ENCODE data around the gene FAM149A. TPM values are rescaled to one million over a fixed set of nuclear protein-coding genes. Genes with fewer than 3 reads are reported as not detected.

Gene FAM149A
- polyA plus RNA-seq, 2 of the 4 experiments (the other 2 are of a cell fraction), result 1.8 to 3.0 TPM

DNA sequence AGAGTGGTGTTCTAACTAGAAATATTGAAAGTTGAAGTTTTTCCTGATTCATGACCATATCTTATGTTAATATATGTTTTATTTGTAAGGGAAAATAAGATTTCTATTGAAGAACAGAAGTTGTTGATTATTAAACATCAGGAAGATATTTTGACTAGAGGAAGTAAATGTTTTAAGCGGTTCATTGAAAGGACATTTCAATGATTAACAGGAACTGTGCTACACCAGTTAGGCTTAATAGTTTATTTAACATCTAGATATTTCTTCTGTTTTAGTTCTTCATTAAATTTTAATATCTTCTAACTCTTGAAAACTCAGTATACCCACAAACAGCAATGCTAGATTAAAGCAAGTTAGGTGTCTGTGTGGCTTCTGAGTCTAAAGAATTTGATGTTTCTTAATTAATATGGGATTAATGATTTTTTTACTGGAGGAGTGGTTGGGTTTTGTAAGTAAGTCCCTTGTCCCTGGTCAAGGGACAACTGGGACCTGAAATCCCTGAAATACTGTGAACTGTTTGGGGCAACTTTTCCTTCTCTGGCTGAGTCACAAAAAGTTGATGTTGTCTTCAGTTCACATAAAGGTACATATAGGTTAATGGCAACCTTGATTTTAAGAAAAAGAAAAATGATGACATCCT lies 44.0 kb downstream of the FAM149A start:
- Histone ChIP-seq H3K4me3 (no peak overlapping the region), H3K4me1 (peaks cover 11% of the 10 kb centered on the region; the same call in 2 of the 3 replicates), H3K4me2 (peak overlapping the region; percentile 37), H3K27ac (peak overlapping the region; percentile 25 to 52; a peak in 2 of 6 replicates), H3K9me3 (no peaks in the 10 kb centered on the region)
- 8% methylated on average over 1 of the region's 1 CpG for WGBS (ENCODE audit: missing lambda C conversion rate)
- TF ChIP-seq CHD4 (IDR thresholded peaks at IDR 0.05; ENCODE audit: borderline replicate concordance), result no peak
- ChIA-PET POLR2A (no interaction called here), CTCF (no interaction called here)
- FAIRE-seq (no peak), DNase-seq (ENCODE audit: low read depth in 1 of 2, low spot score in 1 of 2) (no peak), ATAC-seq (no peak)

GRCh38 chr4:186149872-186150271 lies 45.4 kb downstream of the FAM149A start:
- H3K9me3 ChIP-seq, result no peaks in the 10 kb centered on the region
- H3K27ac ChIP-seq, result no peak overlapping the region
- H3K4me3 ChIP-seq, result no peak overlapping the region
- TF ChIP-seq NFE2L2 (conservative IDR thresholded peaks at IDR 0.05; ENCODE audit: low read length), result no peak
- 0 out of 3 replicates have a peak, but pooled peaks have one; percentile 11 for TF ChIP-seq CTCF (IDR thresholded peaks at IDR 0.05)
- CTCF ChIA-PET, result interaction anchor here (1.1 to 1.8 kb wide), 3 partner anchors 9 to 40 kb away, joined by 3 to 6 read pairs (median 5); no protein-coding TSS in a partner anchor
- FAIRE-seq (no peak), ATAC-seq (peak in 1 of 2 experiments; percentile 77; a peak in 3 of 6 replicates), DNase-seq (ENCODE audit: low read depth in 1 of 2, low spot score in 1 of 2) (peak in 1 of 2 experiments; percentile 53)
- peaks cover 11% of the 10 kb centered on the region; the same call in 2 of the 3 replicates for H3K4me1 ChIP-seq
- 74% methylated on average over 10 of the region's 14 CpGs for WGBS (ENCODE audit: missing lambda C conversion rate)
- no peak overlapping the region for H3K4me2 ChIP-seq
- POLR2A ChIA-PET, result no interaction called here

- Histone ChIP-seq H3K9me3 (no peaks in the 10 kb centered on the region), H3K4me3 (no peak overlapping the region), H3K27ac (no peak overlapping the region), H3K4me2 (no peak overlapping the region), H3K4me1 (peaks cover 11% of the 10 kb centered on the region; the same call in 2 of the 3 replicates)
- ATAC-seq (no peak), FAIRE-seq (no peak), DNase-seq (ENCODE audit: low read depth in 1 of 2, low spot score in 1 of 2) (no peak)
- no peak for TF ChIP-seq MAZ (IDR thresholded peaks at IDR 0.05; ENCODE audit: borderline replicate concordance, low read depth, low read length)
- TF ChIP-seq BHLHE40 (IDR thresholded peaks at IDR 0.05; ENCODE audit: low read depth, low read length), result no peak
- TF ChIP-seq TFCP2L1 (CRISPR knock-in tag; IDR thresholded peaks at IDR 0.05), result no peak
- no peak for TF ChIP-seq CBX8 (IDR thresholded peaks at IDR 0.05)
- no peak for TF ChIP-seq HMGXB4 (CRISPR knock-in tag; IDR thresholded peaks at IDR 0.05; ENCODE audit: borderline replicate concordance)
- TF ChIP-seq SREBF2 (IDR thresholded peaks at IDR 0.05), result no peak
- TF ChIP-seq RAD21 (conservative IDR thresholded peaks at IDR 0.05 in 1 of 2, IDR thresholded peaks at IDR 0.05 in 1 of 2), result no peak
- no peak for TF ChIP-seq HES2 (IDR thresholded peaks at IDR 0.05)
- no peak for TF ChIP-seq MYC (IDR thresholded peaks at IDR 0.05; ENCODE audit: borderline replicate concordance, low read length)
- ChIA-PET POLR2A (no interaction called here), CTCF (interaction anchor here (1.0 to 1.8 kb wide), 3 partner anchors 8 to 553 kb away, joined by 3 to 6 read pairs (median 3); no protein-coding TSS in a partner anchor)
- WGBS (ENCODE audit: missing lambda C conversion rate), result 87% methylated on average over 13 of the region's 13 CpGs
Observed at GRCh38 chr4:186150926-186151325, 46.4 kb downstream of the FAM149A start.

GRCh38 chr4:186151499-186151898 lies 47.0 kb downstream of the FAM149A start:
- 83% methylated on average over 7 of the region's 7 CpGs for WGBS (ENCODE audit: missing lambda C conversion rate)

More at GRCh38 chr4:186151499-186151898, 47.0 kb downstream of the FAM149A start:
- TF ChIP-seq CHD2 (IDR thresholded peaks at IDR 0.05; ENCODE audit: low read length, partially characterized antibody) (no peak), SMC3 (IDR thresholded peaks at IDR 0.05) (no peak)
- DNase-seq (ENCODE audit: low read depth in 1 of 2, low spot score in 1 of 2) (no peak), FAIRE-seq (no peak), ATAC-seq (no peak)
- Histone ChIP-seq H3K4me3 (no peak overlapping the region), H3K9me3 (no peaks in the 10 kb centered on the region), H3K4me1 (peaks cover 11% of the 10 kb centered on the region; the same call in 2 of the 3 replicates), H3K27ac (no peak overlapping the region), H3K4me2 (no peak overlapping the region)
- ChIA-PET CTCF (interaction anchor here (1.2 kb wide), 1 partner anchor 554 kb away, joined by 3 read pairs; no protein-coding TSS in a partner anchor), POLR2A (no interaction called here)

All from A549 (cell line).